SIG-M5 treated with dmso at 0.1 percent for 504 hours (cell line): ENCODE results near the gene PADI4.

Source experiments
- DNase-seq: peaks from one replicate; lab custom pipeline; 2025; ENCODE audit not compliant: unreplicated experiment; lab: John Stamatoyannopoulos, UW

Gene PADI4

GRCh38 chr1:17347769-17348592 is 40.0 kb downstream of the PADI4 start:
- DNase-seq = no peak

GRCh38 chr1:17348593-17349234 is 40.7 kb downstream of the PADI4 start:
- DNase-seq = no peak

- no peak for DNase-seq
These were observed 42.1 kb downstream of the PADI4 start for GRCh38 chr1:17350083-17350482.

GRCh38 chr1:17350928-17351446 is 43.0 kb downstream of the PADI4 start:
- DNase-seq = no peak

GRCh38 chr1:17351598-17352324 is 43.8 kb downstream of the PADI4 start:
- no peak for DNase-seq

- DNase-seq = no peak
These were observed 44.5 kb downstream of the PADI4 start for GRCh38 chr1:17352419-17352909.

- DNase-seq = no peak
These were observed 47.9 kb downstream of the PADI4 start for GRCh38 chr1:17355898-17356297.

GRCh38 chr1:17356387-17357026 is 48.5 kb downstream of the PADI4 start:
- no peak for DNase-seq

- no peak for DNase-seq
These were observed 50.6 kb downstream of the PADI4 start for GRCh38 chr1:17358557-17358956.

- no peak for DNase-seq
These were observed 51.0 kb downstream of the PADI4 start for GRCh38 chr1:17359031-17359430.

- no peak for DNase-seq
These were observed 51.8 kb downstream of the PADI4 start for GRCh38 chr1:17359808-17360207.

GRCh38 chr1:17360272-17360956 is 52.4 kb downstream of the PADI4 start:
- no peak for DNase-seq

- DNase-seq = no peak
These were observed 53.7 kb downstream of the PADI4 start for GRCh38 chr1:17361687-17362086.

GRCh38 chr1:17363351-17363750 is 55.4 kb downstream of the PADI4 start:
- no peak for DNase-seq

GRCh38 chr1:17363771-17364170 is 55.8 kb downstream of the PADI4 start:
- no peak for DNase-seq

GRCh38 chr1:17365293-17365692 is 57.3 kb downstream of the PADI4 start:
- DNase-seq = peak; percentile 48

GRCh38 chr1:17369466-17369865 is 61.5 kb downstream of the PADI4 start:
- DNase-seq = no peak

GRCh38 chr1:17370618-17371017 is 62.6 kb downstream of the PADI4 start:
- peak; percentile 23 for DNase-seq

GRCh38 chr1:17371896-17372295 is 63.9 kb downstream of the PADI4 start, which contains the start of gene PADI6:
Gene PADI6, plus strand, starts transcription at chr1:17372196. Its CDS starts 50 bp downstream, at chr1:17372246.
- DNase-seq = no peak

- no peak for DNase-seq
These were observed 65.0 kb downstream of the PADI4 start for GRCh38 chr1:17372955-17373354.
